Measurements from ENCODE around the gene BAK1. TPM values are rescaled to one million over a fixed set of nuclear protein-coding genes. Genes with fewer than 3 reads are reported as not detected.

The BAK1 gene
- total and polyA plus RNA-seq, 2 donors (not counting 3 experiments of a cell fraction or from before 2014, with no cell fraction given), result 25.4 to 37.1 TPM

- POLR2A ChIA-PET, result no interaction called here
- dilution Hi-C loops (cut with MboI; ENCODE audit: extremely low pct_ligation_motif_present, low sequenced_read_pairs), result no loop called here
- no peak for FAIRE-seq
Measured at GRCh38 chr6:33606642-33607041, 26.6 kb upstream of the BAK1 start.

More at GRCh38 chr6:33606642-33607041, 26.6 kb upstream of the BAK1 start:
- peaks cover 14% of the 10 kb centered on the region for H3K4me1 ChIP-seq (ENCODE audit: control insufficient read depth, extremely low read depth, insufficient read depth, low read length)
- H3K9ac ChIP-seq (replicated peaks; ENCODE audit: extremely low read depth, insufficient read depth, low read length), result no peak overlapping the region
- no peaks in the 10 kb centered on the region for H3K36me3 ChIP-seq (ENCODE audit: control insufficient read depth in 2 of 2, extremely low read depth in 1 of 2, insufficient read depth in 2 of 2, low read length in 2 of 2)
- no peak for TF ChIP-seq MAX (IDR thresholded peaks at IDR 0.05; ENCODE audit: insufficient read depth, insufficient read length)
- no peak for TF ChIP-seq GATA2 (IDR thresholded peaks at IDR 0.05; ENCODE audit: insufficient read depth, insufficient read length, low read depth, low read length)
- TF ChIP-seq EZH2 (IDR thresholded peaks at IDR 0.05; ENCODE audit: borderline replicate concordance, low read depth, low read length, severe bottlenecking), result no peak
- TF ChIP-seq JUN (IDR thresholded peaks at IDR 0.05; ENCODE audit: borderline replicate concordance, insufficient read depth, insufficient read length, low read depth), result no peak
- TF ChIP-seq CTCF (IDR thresholded peaks at IDR 0.05; ENCODE audit: extremely low read depth in 1 of 2, insufficient read depth in 1 of 2, low read depth in 1 of 2, low read length in 2 of 2), result no peak
- no peak for TF ChIP-seq FOS (IDR thresholded peaks at IDR 0.05; ENCODE audit: borderline replicate concordance, insufficient read depth, low read length)
- TF ChIP-seq POLR2AphosphoS5 (IDR thresholded peaks at IDR 0.05; ENCODE audit: insufficient read depth, low read depth, low read length), result no peak
- TF ChIP-seq MYC (IDR thresholded peaks at IDR 0.05; ENCODE audit: low read depth, low read length), result no peak
- no peak for TF ChIP-seq POLR2A (IDR thresholded peaks at IDR 0.05; ENCODE audit: low read depth, low read length)
- CTCF ChIA-PET, result interaction anchor here (0.8 to 2.1 kb wide), 7 partner anchors 9 to 94 kb away, joined by 3 to 21 read pairs (median 4); partner anchors contain the start of gene ITPR3
- no peak overlapping the region for H3K27ac ChIP-seq (ENCODE audit: insufficient read depth, low read depth, low read length)
- H3K9me3 ChIP-seq (replicated peaks; ENCODE audit: control insufficient read depth, insufficient read depth, low read length), result no peaks in the 10 kb centered on the region
- H3K79me2 ChIP-seq (ENCODE audit: control insufficient read depth, insufficient read depth, low read length), result no peaks in the 10 kb centered on the region
- DNase-seq (ENCODE audit: low read depth, low spot score), result no peak
- no peaks in the 10 kb centered on the region for H3K9me1 ChIP-seq (replicated peaks; ENCODE audit: control insufficient read depth, extremely low read depth, insufficient read depth, low read length)
- H3K27me3 ChIP-seq (ENCODE audit: control insufficient read depth in 2 of 2, insufficient read depth in 2 of 2, low read length in 2 of 2), result no peaks in the 10 kb centered on the region
- H2AFZ ChIP-seq (ENCODE audit: low read depth, low read length), result no peak overlapping the region
- BruUV-seq (replicated peaks), result no TSS peak
- no peak overlapping the region for H3K4me2 ChIP-seq (ENCODE audit: insufficient read depth, low read length)
- no peak overlapping the region for H3K4me3 ChIP-seq (replicated peaks in 1 of 3; ENCODE audit: insufficient read depth in 1 of 3, low read depth in 1 of 3, low read length in 3 of 3)
- no peaks in the 10 kb centered on the region for H4K20me1 ChIP-seq (replicated peaks; ENCODE audit: control insufficient read depth, extremely low read depth, insufficient read depth, low read length)
- intact Hi-C loops (cut with micrococcal nuclease), result no loop called here
